Neural progenitor cell (in vitro differentiated cells): ENCODE data around the gene ASTN1.

Source experiments
- CTCF ChIP-seq: fragments of 200-600 bp; sonication (generic); IDR thresholded peaks from 2 replicates; pipeline ENCODE4 v1.5.1; 2017; ENCODE audit warnings: antibody characterized with exemption, mild to moderate bottlenecking
- EZH2 ChIP-seq: fragments of 200-600 bp; sonication (generic); IDR thresholded peaks from 2 replicates; pipeline ENCODE4 v1.6.1; 2017; ENCODE audit warnings: antibody characterized with exemption, mild to moderate bottlenecking, moderate library complexity

- TF ChIP-seq CTCF, result no peak
- TF ChIP-seq EZH2, result no peak
These were observed 279.6 kb downstream of the ASTN1 start for GRCh38 chr1:176884911-176885310.
